ENCODE data around the gene REM1.
A peak's percentile ranks its signal among the peaks of the same experiment; 100 is the strongest.
"Not testable (repeated sequence)": the region's sequence is repeated elsewhere in the genome, so short reads cannot be mapped to it uniquely, and the experiment has no call there.

Gene REM1

GRCh38 chr20:31485450-31486339 is 10.6 kb downstream of the REM1 start:
- no peak for DNase-seq

- no peak for DNase-seq
These were observed 13.0 kb downstream of the REM1 start for GRCh38 chr20:31488115-31488514.

DNA sequence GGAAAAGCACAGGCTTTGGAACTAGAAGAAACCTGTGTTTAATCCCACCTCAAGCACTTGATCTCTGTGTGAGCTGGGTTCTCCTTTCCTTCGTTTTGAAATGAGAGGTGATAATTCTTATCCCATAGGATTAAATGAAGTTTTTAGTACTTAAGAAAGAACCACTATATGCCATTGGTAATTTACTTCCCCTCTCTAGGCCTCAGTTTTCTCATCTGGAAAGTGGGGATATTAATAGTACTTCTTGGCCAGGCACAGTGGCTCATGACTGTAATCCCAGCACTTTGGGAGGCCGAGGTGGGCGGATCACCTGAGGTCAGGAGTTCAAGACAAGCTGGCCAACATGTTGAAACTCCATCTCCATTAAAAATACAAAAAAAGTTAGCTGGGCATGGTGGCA is 14.1 kb downstream of the REM1 start:
- no peak for DNase-seq

DNA sequence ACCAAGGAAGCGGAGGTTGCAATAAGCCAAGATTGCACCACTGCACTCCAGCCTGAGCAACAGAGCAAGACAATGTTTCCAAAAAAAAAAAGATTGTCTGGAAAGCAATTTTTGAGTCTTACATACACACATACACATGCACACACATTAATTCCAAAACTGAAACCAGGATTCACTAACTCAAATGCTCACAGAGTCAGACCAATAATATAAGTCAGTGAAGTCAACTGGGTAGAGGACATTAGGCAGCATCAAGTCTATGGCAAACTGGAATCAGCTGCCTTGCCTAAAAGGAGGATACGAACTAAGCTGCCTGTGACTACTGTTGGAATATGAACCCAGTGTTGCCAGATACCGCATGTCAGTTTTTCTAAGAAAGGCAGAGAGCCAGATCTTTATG is 15.7 kb downstream of the REM1 start:
- no peak for DNase-seq

DNA sequence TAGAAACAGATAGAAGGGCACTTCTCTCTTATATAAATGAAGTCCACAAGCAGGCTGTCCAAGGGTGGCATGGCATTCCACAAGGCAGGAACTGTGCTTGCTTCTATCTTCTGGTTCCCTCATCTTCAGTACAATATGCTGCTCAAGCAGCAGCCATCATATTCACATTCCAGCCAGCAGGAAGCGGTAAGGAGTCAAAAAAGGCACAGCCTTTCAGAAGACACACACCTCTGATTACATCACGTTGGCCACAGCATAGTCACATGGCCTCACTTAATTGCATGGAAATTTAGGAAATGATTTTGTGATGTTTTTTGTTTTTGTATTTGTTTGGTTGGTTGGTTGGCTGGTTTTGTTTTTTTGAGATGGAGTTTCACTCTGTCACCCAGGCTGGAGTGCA is 19.0 kb downstream of the REM1 start:
- no peak for DNase-seq

- no peak for DNase-seq
These were observed 21.7 kb downstream of the REM1 start for GRCh38 chr20:31496761-31497295.

DNA sequence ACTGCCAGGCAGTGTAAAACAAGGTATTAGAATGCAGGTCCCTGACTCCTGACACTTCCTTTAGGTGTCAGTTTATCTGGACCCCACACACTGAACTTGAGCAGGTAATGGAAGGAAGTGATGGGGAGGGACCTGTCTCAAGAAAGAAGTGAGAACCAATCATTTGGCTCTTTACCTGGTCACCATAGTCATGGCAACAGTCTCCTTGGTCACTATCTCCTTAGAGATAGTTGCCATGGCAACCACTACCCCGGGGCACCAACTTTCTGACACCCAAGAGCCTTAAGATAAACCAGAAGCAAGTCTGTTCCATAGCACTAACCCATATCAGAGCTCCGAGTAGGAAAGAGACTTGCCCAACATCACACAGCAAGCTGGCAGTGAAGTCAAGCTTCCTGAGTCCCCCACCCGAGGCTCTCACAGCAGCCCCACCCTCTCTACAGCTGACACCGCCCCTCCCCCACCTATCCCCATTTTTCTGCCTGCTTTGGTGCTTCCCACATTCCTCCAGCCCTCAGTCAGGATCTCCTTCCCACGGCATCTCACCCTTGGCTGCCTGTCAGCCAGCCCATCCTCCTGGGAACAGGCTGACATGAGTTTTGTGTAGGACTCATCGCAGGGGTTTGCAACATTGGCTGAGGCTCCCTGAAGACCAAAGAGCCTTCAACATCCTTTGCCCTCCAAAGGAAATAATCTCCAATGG is 22.9 kb downstream of the REM1 start:
- DNase-seq: no peak

DNA sequence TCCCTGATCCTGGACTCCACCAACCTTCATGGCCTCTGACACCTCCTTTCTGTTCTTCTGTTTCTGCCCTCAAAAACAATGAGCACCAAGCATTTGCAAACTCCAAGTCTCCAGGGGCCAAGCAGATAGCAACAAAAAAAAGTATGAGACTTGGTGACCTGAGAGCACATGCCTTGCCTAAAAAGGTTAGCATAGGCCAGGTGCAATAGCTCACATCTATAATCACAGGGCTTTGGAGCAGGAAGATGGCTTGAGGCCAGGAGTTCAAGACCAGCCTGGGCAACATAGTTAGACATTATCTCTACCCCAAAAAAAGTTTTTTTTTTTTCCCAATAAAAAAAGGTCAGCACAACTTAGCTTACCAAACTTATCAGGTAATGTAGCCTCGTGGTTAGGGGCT is 25.4 kb downstream of the REM1 start:
- DNase-seq: no peak

DNA sequence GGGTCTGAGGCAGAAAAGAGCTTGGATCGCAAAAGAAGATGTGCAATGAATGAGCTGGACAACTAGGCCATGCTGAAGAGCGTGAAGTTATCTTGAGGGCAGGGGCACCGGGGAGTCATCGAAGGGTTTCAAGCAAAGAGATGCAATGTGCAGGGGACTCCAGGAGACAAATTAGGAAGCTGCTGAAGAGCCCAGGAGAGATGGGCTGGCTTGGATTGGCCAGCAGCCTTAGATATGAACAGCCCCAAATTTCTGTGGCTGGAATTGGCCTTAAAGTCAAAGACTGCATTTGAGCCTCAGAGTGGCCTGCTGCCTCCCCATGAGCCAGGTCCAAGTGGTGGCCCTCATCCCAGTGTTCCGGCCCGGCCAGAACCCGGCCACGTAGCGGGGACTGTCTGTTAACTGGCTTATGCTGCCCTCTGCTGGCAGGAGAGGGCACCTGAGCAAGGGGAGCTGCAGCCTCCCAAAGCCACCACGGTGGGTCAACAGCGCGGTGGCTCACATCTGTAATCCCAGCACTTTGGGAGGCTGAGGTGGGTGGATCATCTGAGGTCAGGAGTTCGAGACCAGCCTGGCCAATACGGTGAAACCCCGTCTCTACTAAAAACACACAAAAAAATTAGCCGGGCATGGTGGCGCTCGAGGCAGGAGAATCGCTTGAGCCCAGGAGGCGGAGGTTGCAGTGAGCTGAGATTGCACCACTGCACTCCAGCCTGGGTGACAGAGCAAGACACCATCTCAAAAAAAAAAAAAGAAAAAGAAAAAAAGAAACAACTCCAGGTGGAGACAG is 28.0 kb downstream of the REM1 start:
- DNase-seq: peak; percentile 79

DNA sequence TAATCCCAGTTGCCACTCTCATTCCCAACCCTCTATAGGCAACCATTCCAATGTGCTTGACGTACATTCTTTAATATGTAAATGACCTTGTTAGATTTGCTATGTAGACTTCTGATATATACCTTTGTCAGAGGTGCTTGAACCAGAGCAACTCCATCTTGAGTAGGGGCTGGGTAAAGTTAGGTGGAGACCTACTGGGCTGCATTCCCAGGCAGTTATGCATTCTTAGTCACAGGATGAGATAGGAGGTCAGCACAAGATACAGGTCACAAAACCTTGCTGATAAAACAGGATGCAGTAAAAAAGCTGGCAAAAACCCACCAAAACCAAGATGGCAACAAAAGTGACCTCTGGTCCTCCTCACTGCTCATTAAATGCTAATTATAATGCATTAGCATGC is 30.8 kb downstream of the REM1 start:
- no peak for DNase-seq

- DNase-seq: no peak
These were observed 33.6 kb downstream of the REM1 start for GRCh38 chr20:31508517-31509244.

DNA sequence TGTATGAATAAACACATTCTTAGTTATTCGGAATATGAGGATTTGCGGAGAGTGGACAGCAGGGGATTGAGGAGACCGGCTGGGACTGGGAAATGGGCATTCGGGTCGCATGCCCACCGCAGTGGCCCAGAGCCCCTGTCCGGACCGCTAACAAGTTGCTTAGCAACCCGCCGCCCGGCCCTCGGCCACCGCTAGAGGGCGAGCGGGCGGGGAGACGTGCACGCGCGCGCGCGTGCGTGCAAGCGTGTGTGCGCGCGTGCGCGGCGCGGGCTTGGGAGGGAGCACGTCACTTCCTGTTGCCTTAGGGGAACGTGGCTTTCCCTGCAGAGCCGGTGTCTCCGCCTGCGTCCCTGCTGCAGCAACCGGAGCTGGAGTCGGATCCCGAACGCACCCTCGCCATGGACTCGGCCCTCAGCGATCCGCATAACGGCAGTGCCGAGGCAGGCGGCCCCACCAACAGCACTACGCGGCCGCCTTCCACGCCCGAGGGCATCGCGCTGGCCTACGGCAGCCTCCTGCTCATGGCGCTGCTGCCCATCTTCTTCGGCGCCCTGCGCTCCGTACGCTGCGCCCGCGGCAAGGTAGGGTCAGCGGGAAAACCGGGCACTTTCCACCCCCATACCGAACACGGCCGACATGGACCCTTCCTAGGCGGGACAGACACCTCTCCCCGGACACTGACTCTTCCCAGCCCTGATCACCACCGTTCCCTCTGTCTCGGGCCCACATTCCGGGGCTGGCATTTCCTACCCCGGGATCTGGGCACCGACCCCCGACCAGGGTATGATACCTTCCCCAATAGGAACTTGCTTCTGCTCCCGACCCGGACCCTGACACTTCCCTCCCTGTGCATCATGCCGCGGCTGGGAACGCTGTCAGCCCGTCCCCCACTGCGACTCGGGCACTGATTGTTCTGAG is 39.3 kb downstream of the REM1 start, which contains the start of gene HM13:
TSS of gene HM13 (plus strand) at position 289 of the 918 bp plus-strand sequence. CDS start at position 399, 110 bp downstream.
- peak; percentile 87 for DNase-seq

- no peak for DNase-seq
These were observed 40.1 kb downstream of the REM1 start for GRCh38 chr20:31515072-31515774.

GRCh38 chr20:31515775-31516107 is 40.7 kb downstream of the REM1 start:
- no peak for DNase-seq

DNA sequence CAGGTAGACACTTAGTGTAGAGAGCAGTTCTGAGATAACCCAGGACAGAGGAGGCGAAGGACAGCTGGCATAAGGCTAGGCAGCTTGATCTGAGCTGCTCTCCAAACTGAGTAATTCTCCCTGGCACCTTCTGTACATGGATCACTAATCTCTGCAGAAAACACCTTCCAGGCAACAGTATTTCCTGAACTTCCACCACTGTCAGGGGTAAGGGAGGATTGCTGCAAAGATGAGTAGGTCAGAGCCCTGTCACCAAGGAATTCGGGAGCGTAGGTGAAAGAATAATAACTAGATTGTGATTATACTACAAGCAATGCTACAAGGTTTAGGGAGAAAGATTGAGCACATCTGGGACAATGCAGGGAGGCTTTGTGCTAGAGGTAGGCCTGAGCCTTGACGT is 41.1 kb downstream of the REM1 start:
- no peak for DNase-seq

DNA sequence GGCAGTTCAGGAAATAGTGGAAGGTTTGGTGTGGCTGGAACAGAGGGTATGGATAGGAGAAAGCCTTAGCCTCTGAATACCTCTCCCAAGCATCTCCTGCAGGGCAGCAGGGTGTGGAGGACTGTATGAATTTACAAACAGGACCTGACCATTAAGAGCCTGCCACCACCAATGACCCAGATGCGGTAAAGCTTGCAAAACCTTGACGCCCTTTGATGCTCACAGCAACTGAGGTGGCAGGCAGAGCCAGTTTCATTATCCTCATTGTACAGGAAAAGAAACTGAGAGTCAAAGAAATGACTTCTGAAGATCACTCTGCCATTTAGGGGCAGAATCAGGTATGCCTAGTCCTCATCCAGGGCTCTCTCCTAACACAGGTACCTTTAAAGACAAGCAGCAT is 41.6 kb downstream of the REM1 start:
- no peak for DNase-seq

DNA sequence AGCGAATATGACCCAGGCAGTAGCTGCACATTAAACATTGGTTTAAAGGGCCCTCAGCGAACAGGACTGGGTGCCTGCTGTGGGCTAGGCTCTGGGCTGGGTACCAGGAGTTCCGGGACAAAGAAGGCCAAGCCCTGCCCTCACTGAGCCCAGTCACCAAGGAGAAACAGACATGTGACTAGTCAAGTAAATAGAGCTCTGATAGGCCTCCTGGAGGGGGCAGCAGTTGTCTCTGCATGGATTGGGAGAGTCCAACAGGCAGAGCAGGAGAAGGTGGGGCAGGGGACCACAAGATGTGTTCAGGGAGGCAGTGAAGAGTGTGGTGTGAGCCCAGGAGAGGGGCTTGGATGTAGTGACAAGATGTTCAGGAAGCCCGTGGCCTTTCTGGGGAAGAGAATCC is 42.3 kb downstream of the REM1 start:
- DNase-seq: no peak

DNA sequence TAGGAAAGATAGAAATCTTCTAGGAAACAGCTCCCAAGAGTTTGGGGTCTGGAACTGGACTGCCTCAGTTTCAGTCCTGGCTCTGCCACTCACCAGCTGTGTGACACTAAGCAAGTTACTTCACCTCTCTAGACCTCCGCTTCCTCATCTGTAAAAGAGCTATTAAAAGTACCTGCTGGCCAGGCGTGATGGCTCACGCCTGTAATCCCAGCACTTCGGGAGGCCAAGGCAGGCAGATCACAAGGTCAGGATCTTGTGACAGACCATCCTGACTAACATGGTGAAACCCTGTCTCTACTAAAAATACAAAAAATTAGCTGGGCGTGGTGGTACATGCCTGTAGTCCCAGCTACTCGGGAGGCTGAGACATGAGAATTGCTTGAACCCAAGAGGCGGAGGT is 46.2 kb downstream of the REM1 start:
- not testable (repeated sequence) for DNase-seq

- DNase-seq: no peak
These were observed 47.6 kb downstream of the REM1 start for GRCh38 chr20:31522731-31523130.

DNA sequence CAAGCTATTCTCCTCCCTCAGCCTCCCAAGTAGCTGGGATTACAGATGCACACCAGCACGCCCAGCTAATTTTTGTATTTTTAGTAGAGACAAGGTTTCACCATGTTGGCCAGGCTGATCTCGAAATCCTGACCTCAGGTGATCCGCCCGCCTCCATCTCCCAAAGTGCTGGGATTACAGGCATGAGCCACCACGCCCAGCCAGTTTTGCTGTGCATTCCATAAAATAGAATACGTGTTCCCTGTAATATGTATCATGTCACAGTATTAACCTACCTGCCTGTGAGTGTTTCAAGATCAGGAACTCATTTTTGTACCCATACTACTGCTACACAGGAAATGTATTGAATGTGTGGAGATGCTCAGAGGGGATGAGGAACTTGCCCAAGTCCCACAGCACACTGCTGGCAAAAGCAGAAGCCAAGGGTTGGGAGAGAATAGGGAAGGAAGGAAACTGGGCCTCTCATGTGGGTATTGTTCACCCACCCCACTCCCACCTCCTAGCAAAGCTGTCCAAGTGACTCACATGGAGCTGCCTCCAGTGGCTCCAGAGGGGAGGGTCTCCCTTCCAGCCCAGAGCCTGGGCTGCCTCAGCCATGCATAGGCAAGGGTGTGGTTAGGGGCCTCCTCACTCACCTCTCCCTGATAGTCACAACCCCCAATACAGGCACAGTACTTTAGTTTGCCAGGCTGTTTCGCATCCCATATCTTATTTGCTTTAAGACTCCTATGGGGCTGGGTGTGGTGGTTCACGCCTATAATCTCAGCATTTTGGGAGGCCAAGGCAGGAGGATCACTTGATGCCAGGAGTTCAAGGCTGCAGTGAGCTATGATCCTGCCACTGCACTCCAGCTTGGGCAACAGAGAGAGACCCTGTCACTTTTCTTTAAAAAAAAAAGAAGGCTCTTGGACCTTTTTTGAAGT is 48.5 kb downstream of the REM1 start:
- DNase-seq: no peak
